Sigmoid colon (tissue), 4 donors: ENCODE results near the gene BOLA3.

Source experiments
- POLR2A ChIP-seq, 2 donors: fragments of 450-650 bp; IDR thresholded peaks; one replicate each; pipeline ENCODE4 v1.6.1; 2016; ENCODE audit warnings: antibody characterized with exemption in 2 of 2, mild to moderate bottlenecking in 2 of 2, moderate library complexity in 2 of 2
- POLR2AphosphoS5 ChIP-seq, 4 donors: sonication (generic); formaldehyde crosslinking; IDR thresholded peaks; one replicate each; pipeline ENCODE4 v1.6.1; 2017; ENCODE audit warnings: antibody characterized with exemption in 4 of 4
- TF ChIP-seq, protein P1 (sequence below), 4 experiments: fragments of 450-650 bp in 3 of 4; fragments of 200-600 bp in 1 of 4; IDR thresholded peaks; one replicate each; pipeline ENCODE4 v1.5.1; 2016 to 2019; ENCODE audit warnings: antibody characterized with exemption in 4 of 4, mild to moderate bottlenecking in 3 of 4, moderate library complexity in 2 of 4

DNA sequence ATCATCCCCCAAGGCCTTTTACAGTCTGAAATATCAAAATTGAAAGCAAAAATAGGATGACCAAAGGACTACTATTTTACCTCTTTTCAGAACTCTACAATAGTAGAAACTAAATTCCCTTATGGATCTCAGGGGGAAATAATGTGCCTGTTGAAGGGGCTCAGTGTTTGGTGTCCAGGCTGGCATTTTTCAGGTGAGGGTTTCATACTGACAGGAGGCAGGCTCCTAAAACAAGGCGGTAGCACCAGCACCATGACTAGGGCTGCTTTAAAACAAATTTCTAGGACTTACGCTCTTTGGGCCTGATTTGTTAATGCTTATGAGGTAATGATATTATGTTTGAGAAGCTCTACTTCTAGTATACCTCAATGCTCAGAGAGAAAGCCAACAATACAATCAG is 5.2 kb upstream of the BOLA3 start:
- TF ChIP-seq, protein P1, sequence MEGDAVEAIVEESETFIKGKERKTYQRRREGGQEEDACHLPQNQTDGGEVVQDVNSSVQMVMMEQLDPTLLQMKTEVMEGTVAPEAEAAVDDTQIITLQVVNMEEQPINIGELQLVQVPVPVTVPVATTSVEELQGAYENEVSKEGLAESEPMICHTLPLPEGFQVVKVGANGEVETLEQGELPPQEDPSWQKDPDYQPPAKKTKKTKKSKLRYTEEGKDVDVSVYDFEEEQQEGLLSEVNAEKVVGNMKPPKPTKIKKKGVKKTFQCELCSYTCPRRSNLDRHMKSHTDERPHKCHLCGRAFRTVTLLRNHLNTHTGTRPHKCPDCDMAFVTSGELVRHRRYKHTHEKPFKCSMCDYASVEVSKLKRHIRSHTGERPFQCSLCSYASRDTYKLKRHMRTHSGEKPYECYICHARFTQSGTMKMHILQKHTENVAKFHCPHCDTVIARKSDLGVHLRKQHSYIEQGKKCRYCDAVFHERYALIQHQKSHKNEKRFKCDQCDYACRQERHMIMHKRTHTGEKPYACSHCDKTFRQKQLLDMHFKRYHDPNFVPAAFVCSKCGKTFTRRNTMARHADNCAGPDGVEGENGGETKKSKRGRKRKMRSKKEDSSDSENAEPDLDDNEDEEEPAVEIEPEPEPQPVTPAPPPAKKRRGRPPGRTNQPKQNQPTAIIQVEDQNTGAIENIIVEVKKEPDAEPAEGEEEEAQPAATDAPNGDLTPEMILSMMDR (IDR thresholded peaks at IDR 0.05): no peak
- TF ChIP-seq POLR2AphosphoS5 (IDR thresholded peaks at IDR 0.05): no peak
- no peak for TF ChIP-seq POLR2A (IDR thresholded peaks at IDR 0.05)
